Astrocyte (in vitro differentiated cells and primary cell): ENCODE data around the gene UGT1A8.

Experiments
- CTCF ChIP-seq: IDR thresholded peaks from 2 replicates; pipeline ENCODE4 v1.5.1; 2011; ENCODE audit warnings: low read depth, mild to moderate bottlenecking, inconsistent platforms, low read length, moderate library complexity; ENCODE audit not compliant: insufficient read depth
- EZH2 ChIP-seq: IDR thresholded peaks from 2 replicates; pipeline ENCODE4 v1.6.1; 2012; ENCODE audit warnings: mild to moderate bottlenecking, low read length, inconsistent platforms; ENCODE audit not compliant: insufficient read depth

- TF ChIP-seq CTCF (no peak), EZH2 (no peak)
Measured at GRCh38 chr2:233780771-233781170, 163.3 kb downstream of the UGT1A8 start.
